Posterior cingulate gyrus (tissue), 11 donors: ENCODE data around the gene SLC25A38.

Experiments used
- DNase-seq, 10 donors: peaks; one replicate each; pipeline versions ENCODE4 v3.0.0 to v3.0.0-alpha.2; 2020 to 2021; ENCODE audit warnings: mixed read lengths in 3 of 10
- intact Hi-C: fragments of 100-400 bp; cut with DNase I; formaldehyde crosslinking; loops from one replicate; pipeline ENCODE4 v1.15.1; 2023

The SLC25A38 gene

DNA sequence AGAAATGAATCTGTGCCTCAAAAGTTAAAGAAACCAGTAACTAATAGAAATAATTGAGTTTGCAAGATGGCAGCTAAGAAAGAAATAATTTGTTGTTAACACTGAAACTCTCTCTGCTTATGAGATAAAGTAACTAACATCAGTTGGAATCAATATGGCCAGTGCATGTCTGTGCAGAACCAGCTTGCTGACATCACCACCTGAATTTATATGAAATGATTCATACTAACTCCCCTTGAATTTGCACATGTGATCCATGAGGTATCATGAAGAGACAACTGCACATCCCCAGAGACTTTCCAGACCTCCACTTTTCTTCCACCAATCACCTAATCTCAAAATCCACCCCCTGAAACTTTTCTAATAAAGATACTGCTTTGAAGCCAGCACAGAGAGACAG lies 10.3 kb upstream of the SLC25A38 start:
- no peak for DNase-seq
- intact Hi-C loops: no loop called here

DNA sequence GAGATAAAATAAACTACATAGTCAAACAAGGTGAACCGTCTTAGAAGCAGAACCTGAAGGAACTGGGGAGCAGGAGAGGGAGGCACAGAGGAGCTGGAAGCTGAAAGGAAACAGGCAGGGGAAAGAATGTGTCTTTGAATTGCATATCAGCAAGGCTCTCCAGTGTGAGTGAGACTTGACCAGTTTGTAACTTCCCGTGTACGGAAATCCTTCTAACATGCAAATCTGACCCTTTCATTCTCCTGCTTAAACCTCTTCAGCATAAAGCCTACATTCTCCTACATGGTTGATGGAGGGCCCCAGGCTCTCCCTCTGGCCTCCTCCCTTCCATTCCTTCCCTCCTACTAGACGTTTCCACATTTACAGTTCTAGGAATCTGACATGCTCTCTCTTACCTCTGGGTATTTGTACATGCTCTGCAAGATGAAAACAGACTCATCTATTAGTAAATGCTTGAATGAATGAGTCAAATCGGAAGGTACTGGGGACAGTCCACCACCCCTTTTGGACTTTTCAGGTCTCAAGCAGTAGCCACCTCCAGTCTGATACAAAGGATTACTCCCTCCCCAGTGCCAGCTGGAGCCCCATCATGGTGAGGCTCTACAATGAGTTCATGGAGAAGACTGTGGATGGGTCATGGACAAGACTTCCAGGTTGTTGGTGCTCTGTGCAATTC lies 6.1 kb upstream of the SLC25A38 start:
- DNase-seq: no peak
- intact Hi-C loops: no loop called here

DNA sequence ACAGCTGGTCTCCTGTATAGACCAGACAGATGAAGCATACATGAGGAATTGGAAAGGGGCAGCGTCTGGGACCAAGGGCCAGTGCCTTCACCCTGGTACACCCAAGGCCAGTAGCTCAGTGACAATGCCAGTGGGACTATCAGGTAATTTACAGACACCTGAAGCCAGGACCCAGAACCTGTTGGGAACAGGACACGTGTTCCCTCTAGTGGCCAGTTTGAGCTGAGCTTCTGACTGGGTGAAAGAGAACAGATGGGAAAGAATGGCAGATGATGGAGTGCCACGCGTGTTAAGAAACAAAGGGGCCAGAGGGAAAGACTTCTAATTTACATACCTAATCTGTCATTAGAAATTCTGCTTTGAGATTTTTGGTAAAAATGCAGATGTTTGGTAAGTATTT lies 5.1 kb upstream of the SLC25A38 start:
- peak in 1 of 10 donors; percentile 9 for DNase-seq
- intact Hi-C loops: no loop called here

DNA sequence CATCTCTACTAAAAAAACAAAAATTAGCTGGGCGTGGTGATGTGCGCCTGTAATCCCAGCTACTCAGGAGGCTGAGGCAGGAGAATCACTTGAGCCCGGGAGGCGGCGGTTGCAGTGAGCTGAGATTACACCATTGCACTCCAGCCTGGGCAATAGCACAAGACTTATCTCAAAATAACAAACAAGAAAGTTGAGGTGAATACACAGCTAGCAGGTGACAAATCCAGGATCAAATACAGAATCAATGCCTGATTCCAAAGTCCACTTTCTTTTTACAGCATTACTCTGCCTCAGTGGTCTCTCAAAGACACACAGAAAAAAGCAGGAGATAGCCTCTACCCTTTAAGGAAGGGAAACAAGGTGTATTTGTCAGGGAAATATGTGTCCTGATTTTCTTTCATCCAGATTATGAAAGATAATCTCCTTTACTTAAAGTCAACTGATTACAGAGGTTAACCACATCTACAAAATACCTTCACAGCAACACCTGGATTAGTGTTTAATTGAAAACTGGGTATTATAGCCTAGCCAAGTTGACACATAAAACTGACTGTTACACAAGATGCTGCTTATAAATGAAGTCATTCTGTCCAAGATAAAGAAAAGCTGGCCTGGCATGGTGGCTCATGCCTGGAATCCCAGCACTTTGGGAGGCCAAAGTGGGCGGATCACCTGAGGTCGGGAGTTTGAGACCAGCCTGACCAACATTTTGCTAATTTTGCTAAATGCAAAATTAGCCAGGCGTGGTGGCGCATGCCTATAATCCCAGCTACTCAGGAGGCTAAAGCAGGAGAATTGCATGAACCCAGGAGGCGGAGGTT lies 4.0 kb upstream of the SLC25A38 start:
- intact Hi-C loops: no loop called here
- DNase-seq: no peak

DNA sequence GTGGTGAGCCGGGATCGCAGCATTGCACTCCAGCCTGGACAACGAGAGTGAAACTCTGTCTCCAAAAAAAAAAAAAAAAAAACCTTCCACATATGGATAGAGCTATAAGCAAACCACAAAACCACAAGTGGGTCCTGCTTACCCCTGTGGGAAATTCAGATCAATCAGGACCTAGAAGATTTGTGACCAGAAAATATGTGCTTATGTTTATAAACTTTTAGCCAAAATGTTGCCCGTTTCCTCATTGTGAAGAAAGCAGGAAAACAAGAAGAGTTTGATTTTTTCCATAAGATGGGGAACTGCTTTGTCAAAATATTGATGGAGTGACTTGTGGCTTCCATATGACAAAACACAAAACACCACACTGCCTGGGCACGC lies 3.4 kb upstream of the SLC25A38 start:
- intact Hi-C loops: no loop called here
- no peak for DNase-seq

DNA sequence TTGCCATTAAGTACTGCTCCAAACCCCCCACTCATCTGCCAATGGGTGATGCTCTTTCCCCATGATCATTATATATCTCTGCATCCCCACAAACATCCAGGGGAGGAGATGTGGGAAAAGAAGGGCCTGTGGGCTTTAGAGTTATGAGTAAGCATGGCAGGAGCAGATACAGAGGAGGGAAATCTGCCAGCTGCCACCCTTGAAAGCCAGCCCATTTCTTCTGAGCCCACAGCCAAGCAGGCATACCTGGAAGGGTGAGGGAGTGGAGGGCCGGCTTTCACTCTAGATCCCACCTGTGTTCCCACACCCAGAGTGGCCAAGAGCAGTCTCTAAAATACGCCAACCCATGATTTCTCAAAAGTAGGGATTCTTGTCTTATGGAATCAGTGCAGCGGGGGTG lies 1.7 kb upstream of the SLC25A38 start:
- DNase-seq: no peak
- intact Hi-C loops: no loop called here

DNA sequence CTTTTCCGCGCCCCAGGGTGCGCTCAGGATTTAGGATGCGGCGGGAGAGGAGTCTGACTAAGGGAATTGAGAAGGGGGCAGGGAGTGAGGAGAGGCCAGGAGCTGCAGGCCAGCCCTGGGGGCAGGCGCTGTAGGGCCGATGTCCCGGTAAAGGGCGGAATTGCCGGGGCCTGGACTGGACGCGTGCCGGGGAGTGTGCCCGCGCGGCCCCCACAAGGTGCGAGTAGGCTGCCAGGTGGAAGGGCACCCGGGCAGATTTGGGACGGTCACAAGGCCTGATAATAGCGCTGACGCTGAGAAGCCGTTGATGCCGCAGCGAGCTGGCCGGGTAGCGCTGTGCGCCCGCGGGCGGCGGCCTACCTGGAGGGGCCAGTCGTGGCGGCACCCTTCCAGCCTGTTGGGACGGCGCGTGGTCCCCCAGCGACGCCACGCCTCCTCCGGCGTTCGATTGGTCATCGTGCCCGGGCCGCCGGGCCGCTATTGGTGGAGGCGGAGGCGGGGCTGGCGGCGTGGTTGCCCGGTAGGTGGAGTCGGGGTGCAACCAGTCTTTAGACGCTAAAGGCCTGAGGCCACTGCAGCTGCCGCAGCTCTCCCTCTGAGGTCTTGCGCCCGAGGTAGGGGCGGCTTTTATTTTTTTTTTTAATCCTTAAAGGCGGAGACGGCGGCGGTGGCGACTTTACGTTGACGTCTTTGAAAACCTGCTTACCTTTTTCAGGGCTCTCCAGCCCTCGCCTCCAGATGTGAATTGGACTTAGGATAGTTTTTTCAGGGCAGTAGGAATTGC lies 903 bp downstream of the SLC25A38 start:
- intact Hi-C loops: loop anchor here (1.0 to 2.0 kb wide), 2 partner anchors 22 to 277 kb away; partner anchors contain the start of genes GORASP1, RPSA and TTC21A
- peak; percentile 93 to 99 (median 96) for DNase-seq

DNA sequence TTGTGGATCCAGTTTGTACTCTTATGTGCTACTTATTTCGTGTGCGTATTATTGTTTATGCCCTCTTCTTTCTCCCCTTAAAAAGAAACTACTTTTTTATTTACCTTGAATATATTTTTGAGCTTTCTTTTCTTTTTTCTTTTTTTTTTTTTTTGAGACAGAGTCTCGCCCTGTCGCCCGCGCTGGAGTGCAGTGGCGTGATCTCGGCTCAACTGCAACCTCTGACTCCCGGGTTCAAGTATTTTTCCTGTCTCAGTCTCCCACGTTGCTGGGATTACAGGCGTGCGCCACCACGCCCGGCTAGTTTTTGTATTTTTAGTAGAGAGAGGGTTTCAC lies 1.5 kb downstream of the SLC25A38 start:
- intact Hi-C loops: loop anchor here (1.0 kb wide), 1 partner anchor 22 kb away; the partner anchor contains the start of gene RPSA
- DNase-seq: no peak

DNA sequence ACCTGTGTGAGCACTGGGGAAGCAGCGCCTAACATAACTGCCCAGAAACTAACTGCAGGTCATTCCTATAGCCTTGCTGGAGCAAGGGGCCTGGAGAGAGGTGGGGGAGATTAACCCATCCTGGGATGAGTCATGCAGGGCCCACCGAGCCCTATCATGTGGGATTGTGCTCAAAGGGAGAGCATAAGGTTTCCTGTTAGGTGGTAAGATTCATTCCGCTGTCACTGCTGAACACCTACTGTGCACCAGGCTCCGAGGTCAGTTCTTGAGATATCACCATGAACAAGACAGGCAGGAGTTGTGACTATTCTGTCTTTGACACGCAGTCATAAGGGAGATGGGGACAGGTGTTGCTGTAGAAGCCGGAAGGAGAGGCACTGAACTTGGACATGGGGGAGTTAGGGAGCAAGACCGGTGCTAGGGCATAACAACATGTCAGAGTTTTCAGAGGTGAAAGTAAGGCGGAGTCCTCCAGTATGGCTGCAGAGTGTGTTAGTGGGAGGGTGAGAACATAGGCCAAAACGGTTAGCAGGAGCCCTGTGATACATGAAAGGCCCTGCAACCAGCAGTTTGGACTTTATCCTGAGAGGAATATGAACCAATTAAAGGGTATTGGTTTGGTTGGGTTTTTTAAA lies 2.4 kb downstream of the SLC25A38 start:
- intact Hi-C loops: no loop called here
- no peak for DNase-seq

DNA sequence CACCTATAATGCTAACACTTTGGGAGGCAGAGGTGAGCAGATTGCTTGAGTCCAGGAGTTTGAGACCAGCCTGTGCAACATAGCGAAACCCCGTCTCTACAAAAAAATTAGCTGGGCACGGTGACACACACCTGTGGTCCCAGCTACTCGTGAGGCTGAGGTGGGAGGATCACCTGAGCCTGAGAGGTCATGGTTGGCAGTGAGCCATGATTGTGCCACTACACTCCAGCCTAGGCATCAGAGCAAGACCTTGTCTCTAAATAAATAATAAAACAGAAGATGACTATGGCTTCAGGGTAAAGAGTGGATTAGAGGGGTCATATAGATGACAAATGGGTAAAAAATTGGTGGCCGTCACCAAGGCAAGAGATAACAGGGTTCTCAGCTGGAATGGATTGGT lies 3.1 kb downstream of the SLC25A38 start:
- no peak for DNase-seq
- intact Hi-C loops: no loop called here

DNA sequence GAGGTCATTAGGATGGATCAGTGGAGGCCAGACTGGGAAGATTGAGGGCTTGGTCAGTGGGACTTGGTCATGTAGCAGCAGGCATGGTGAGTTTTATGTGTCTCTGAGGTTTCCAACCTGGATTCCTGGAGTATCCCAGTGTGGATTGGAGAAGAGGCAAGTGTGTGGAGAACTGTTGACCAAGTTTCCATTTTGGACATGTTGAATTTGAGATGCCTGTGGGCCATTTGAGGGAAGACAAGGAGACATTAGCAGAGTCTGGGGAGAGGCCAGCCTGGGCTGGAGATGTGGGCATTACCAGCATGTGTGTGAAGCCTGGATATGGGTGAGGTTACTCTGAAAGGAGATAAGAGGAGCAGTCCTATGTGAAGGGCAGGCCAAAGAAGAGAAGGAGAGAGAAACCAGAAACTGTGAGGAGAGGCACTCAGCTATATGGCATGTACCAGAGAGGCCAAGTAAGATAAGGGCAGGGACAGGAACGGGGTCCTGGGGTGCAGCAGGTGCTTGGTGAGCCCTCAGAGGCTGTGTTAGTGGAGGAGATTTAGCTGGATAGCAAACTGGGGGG lies 4.3 kb downstream of the SLC25A38 start:
- DNase-seq: no peak
- intact Hi-C loops: no loop called here

DNA sequence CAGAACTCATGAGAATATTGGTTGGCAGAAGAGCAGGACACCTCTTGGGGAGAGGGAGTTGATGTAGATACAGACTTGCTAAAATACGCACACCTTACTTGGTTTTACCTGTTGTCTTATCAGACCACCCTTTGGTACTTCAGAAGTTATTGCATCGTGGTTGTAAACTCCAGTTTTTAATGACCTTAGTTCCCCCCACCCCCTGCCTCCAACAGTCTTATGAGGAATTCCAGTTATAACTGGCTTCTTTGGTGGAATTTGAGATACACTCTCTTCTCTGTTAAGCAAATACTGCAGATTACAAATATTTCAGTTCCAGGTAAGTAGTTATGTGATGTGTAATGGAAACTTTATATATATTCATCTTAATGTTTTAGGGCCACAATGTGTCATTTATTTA lies 5.0 kb downstream of the SLC25A38 start:
- DNase-seq: no peak
- intact Hi-C loops: no loop called here

DNA sequence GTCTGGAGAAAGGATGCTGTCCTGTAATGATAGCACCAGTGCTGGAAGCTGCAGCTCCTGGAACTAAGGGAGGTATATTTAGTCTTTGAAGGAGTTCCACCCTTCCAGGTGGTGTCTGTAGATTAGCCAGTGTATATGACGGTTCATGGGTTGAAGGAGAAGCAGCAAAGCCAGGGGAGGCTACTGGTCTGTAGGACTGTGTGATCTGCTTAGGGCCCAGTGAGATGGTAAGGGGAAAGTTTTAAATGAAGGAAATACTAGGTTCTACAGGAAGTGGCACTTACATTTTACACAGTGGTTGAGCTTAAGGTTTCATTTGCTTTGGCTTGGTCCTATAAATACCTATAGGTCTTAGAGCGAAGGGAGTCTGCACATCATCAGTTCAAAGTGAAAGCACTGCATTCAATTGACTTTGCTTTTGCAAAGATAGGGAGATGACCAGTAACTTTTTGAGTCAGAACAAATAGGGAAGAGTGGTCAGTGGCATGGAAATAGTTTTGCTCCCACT lies 5.6 kb downstream of the SLC25A38 start:
- intact Hi-C loops: no loop called here

DNA sequence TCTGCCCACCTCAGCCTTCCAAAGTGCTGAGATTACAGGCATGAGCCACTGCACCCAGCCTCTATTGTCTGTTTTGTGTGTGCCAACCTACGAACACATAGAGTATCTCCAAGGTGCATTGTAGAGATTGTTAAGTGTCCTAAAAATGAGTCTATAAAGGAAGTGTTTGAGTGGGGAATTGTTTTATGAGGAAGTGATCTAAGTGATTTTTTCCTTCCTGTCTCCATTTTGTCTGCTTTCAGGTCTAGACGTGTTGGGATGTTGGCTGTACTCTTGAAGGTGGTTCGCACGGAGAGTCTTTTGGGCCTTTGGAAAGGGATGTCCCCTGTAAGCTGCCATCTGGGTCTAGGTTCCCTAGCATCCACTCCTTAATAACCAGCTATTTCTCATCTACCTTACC lies 7.0 kb downstream of the SLC25A38 start:
- no peak for DNase-seq
- intact Hi-C loops: no loop called here

More for the DNA sequence above, 5.6 kb downstream of the SLC25A38 start:
- DNase-seq: no peak

DNA sequence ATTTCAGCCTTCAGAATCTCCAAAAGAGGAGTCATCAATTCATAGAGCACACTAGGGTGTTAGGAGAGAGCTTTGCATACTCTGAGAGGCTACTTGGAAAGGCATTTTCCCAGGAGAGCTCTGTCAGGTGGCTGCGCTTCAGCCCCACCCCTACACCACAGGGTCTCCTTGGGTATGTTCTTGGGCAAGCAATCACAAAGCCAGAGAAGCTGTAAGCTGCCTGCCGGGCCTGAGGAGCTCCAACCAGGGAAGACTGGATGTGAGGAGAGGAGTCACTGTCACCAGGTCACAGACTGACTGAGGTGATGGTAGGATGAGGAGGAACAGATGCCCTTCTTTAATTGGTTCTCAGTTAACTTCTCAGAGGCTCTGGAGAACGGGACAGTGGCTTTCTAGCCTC lies 13.5 kb downstream of the SLC25A38 start:
- intact Hi-C loops: no loop called here

DNA sequence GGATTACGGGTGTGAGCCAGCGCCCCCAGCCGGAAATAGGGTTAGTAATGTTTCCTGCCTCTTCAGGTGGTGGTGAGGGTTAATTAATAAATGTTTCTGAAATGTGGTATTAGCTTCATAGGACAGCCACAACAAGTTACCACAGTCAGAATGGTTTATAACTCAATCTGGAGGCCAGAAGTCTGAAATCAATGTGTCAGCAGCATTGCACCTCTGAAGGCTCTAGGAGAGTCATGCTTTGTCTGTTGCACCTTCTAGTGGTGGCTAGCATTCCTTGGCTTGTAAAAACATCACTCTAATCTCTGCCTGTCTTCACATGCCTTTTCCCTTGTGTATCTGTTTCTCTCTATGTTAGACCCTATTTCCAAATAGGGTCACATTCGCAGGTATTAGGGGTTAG lies 15.5 kb downstream of the SLC25A38 start:
- intact Hi-C loops: no loop called here
- no peak for DNase-seq

More for the DNA sequence above, 13.5 kb downstream of the SLC25A38 start:
- DNase-seq: no peak

DNA sequence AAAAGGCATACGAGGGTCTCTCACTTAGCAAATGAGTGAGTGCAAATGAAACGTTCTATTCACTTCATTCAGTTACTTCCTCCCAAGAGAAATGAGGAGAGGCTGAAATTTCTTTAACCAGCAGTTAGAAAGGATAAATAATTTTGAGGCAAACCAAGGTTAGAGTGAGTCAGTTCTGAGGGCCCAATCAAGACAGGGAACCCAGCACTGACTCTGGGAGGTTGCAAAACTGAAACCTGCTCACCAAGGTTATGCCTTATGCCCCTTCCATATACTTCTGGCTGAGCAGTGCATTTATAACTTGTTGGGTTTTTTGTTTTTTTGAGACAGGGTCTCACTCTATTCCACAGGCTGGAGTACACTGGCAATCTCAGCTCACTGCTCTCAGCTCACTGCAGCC lies 18.8 kb downstream of the SLC25A38 start:
- no peak for DNase-seq
- intact Hi-C loops: no loop called here

DNA sequence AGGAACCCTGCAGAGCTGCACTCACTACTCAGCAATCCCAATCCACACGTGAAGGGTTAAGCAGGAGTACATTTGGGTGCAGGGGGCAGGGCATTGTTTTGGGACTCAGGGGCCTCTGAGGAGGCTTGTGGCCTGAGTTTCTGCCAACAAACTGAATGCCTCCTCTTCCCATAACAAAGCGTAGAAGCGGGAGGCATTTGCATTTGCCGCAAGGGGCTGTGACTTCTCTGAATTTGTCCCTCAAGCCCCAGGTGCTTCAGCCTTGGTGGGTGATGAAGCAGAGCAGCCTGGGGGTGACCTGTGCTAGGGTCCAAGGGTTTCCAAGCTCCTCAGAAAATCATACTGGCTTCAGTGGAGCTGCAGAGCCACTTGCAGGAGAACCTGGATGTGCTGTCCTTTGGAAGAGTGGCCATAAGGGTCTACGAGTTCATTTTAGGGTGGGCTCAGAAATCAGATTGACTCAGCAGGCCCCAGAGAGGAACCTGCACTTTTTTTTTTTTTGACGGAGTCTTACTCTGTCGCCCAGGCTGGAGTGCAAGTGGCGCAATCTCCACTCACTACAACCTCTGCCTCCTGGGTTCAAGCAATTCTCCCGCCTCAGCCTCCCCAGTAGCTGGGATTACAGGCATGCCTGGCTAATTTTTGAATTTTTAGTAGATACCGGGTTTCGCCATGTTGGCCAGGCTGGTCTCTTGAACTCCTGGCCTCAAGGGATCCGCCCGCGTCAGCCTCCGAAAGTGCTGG lies 21.9 kb downstream of the SLC25A38 start:
- no peak for DNase-seq
- intact Hi-C loops: loop anchor here (2.0 kb wide), 1 partner anchor 904 kb away; the partner anchor contains the start of gene EIF1B

DNA sequence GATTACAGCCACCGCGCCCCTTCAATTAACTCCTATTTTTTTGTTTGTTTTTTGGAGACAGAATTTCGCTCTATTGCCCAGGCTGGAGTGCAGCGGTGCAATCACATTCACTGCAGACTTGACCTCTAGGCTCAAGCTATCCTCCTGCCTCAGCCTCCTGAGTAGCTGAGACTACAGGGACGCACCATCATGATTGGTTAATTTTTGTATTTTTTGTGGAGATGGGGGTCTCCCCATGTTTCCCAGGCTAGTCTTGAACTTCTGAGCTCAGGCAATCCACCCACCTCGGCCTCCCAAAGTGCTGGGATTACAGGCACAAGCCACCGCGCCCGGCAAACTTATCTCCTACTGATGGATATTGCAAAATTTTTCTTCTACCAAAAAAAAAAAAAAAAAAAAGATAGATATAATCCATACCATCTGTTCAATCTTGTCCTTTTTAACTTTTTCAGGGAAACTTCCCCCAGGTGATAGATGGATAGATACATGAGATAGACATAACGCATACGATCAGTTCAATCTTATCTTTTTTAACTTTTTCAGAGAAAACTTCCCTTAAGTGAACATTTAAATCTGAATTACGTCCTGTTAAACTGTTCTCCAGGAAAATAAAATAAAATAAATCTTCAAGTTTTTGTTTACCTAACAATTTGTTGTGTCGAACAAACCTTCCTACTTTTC lies 22.7 kb downstream of the SLC25A38 start:
- no peak for DNase-seq
- intact Hi-C loops: loop anchor here (1.0 to 2.0 kb wide), 2 partner anchors 22 to 903 kb away; partner anchors contain the start of gene EIF1B
